Astrocyte (in vitro differentiated cells and primary cell): ENCODE measurements around the gene C17orf107. TPM values are rescaled to one million over a fixed set of nuclear protein-coding genes. Genes with fewer than 3 reads are reported as not detected.
"Not testable (repeated sequence)": the region's sequence is repeated elsewhere in the genome, so short reads cannot be mapped to it uniquely, and the experiment has no call there.

Experiments used
- DNase-seq: peaks from one replicate; pipeline ENCODE4 v3.0.0-alpha.2; 2010; ENCODE audit warnings: low read depth
- FAIRE-seq: peaks from 2 replicates; lab custom pipeline; 2011; peaks lifted over from hg19 to GRCh38; lab: Jason Lieb, UNC
- H2AFZ ChIP-seq: 2 replicates; pipeline ENCODE4 v1.6.0; 2012; ENCODE audit warnings: low read depth, low read length, inconsistent platforms
- H3K27ac ChIP-seq: 2 replicates; pipeline ENCODE4 v1.5.1; 2011; ENCODE audit warnings: low read depth, low read length, inconsistent platforms
- H3K27me3 ChIP-seq: 2 replicates; pipeline ENCODE4 v1.6.0; 2011; ENCODE audit warnings: low read length, inconsistent platforms; ENCODE audit not compliant: insufficient read depth
- H3K36me3 ChIP-seq: 2 replicates; pipeline ENCODE4 v1.5.1; 2011; ENCODE audit warnings: low read length, inconsistent platforms; ENCODE audit not compliant: insufficient read depth
- H3K4me1 ChIP-seq: 2 replicates; pipeline ENCODE4 v1.5.1; 2011; ENCODE audit warnings: low read length, inconsistent platforms; ENCODE audit not compliant: insufficient read depth
- H3K4me2 ChIP-seq: 2 replicates; pipeline ENCODE4 v1.6.0; 2012; ENCODE audit warnings: low read length, inconsistent platforms
- H3K4me3 ChIP-seq: 2 replicates; pipeline ENCODE4 v1.5.1; 2011; ENCODE audit warnings: low read depth, mild to moderate bottlenecking, low read length, inconsistent platforms; ENCODE audit not compliant: insufficient read depth
- H3K79me2 ChIP-seq: 2 replicates; pipeline ENCODE4 v1.6.0; 2012; ENCODE audit warnings: mild to moderate bottlenecking, low read length, inconsistent platforms; ENCODE audit not compliant: insufficient read depth
- H3K9ac ChIP-seq: 2 replicates; pipeline ENCODE4 v1.6.0; 2012; ENCODE audit warnings: mild to moderate bottlenecking, low read length, inconsistent platforms
- H3K9me3 ChIP-seq: 2 replicates; pipeline ENCODE4 v1.5.1; 2012; ENCODE audit warnings: low read depth, mild to moderate bottlenecking, low read length, inconsistent platforms; ENCODE audit not compliant: insufficient read depth
- H4K20me1 ChIP-seq: 2 replicates; pipeline ENCODE4 v1.6.0; 2012; ENCODE audit warnings: low read length, inconsistent platforms; ENCODE audit not compliant: insufficient read depth
- H3K27ac Mint-ChIP-seq: one replicate; pipeline ENCODE4 v1.8.0; 2021; ENCODE audit warnings: mild to moderate bottlenecking, mixed read lengths; ENCODE audit not compliant: unreplicated experiment
- H3K27me3 Mint-ChIP-seq: one replicate; pipeline ENCODE4 v1.8.0; 2021; ENCODE audit warnings: low read depth, mixed read lengths; ENCODE audit not compliant: unreplicated experiment
- H3K36me3 Mint-ChIP-seq: one replicate; pipeline ENCODE4 v1.8.0; 2021; ENCODE audit warnings: low read depth, mixed read lengths; ENCODE audit not compliant: unreplicated experiment
- H3K4me1 Mint-ChIP-seq: one replicate; pipeline ENCODE4 v1.8.0; 2021; ENCODE audit warnings: low read depth, mixed read lengths; ENCODE audit not compliant: unreplicated experiment
- H3K4me3 Mint-ChIP-seq: one replicate; pipeline ENCODE4 v1.8.0; 2021; ENCODE audit warnings: mild to moderate bottlenecking, moderate library complexity, mixed read lengths; ENCODE audit not compliant: unreplicated experiment
- H3K9me3 Mint-ChIP-seq: one replicate; pipeline ENCODE4 v1.8.0; 2021; ENCODE audit warnings: mild to moderate bottlenecking, mixed read lengths; ENCODE audit not compliant: unreplicated experiment
- CTCF ChIP-seq: IDR thresholded peaks from 2 replicates; pipeline ENCODE4 v1.5.1; 2011; ENCODE audit warnings: low read depth, mild to moderate bottlenecking, inconsistent platforms, low read length, moderate library complexity; ENCODE audit not compliant: insufficient read depth
- EZH2 ChIP-seq: IDR thresholded peaks from 2 replicates; pipeline ENCODE4 v1.6.1; 2012; ENCODE audit warnings: mild to moderate bottlenecking, low read length, inconsistent platforms; ENCODE audit not compliant: insufficient read depth
- total RNA-seq: library from RNA; stranded (reverse); gene quantifications from 2 replicates; pipeline ENCODE4 v1.2.1, GENCODE V29; 2021

Gene C17orf107
- total RNA-seq, 1 donor from 2014 or later: 2.2 TPM

GRCh38 chr17:4921320-4921719 lies 22.0 kb downstream of the C17orf107 start:
- Histone ChIP-seq H3K4me1 (no peaks in the 10 kb centered on the region), H3K9me3 (no peaks in the 10 kb centered on the region), H3K27ac (no peak overlapping the region), H4K20me1 (no peaks in the 10 kb centered on the region), H3K79me2 (no peaks in the 10 kb centered on the region), H3K4me2 (no peak overlapping the region), H2AFZ (no peak overlapping the region), H3K4me3 (no peak overlapping the region), H3K27me3 (no peaks in the 10 kb centered on the region), H3K9ac (no peak overlapping the region), H3K36me3 (no peaks in the 10 kb centered on the region)
- Mint-ChIP-seq H3K9me3 (peaks cover 2% of the 10 kb centered on the region), H3K4me1 (no peaks in the 10 kb centered on the region), H3K27me3 (no peaks in the 10 kb centered on the region), H3K36me3 (no peaks in the 10 kb centered on the region), H3K4me3 (no peak overlapping the region), H3K27ac (no peak overlapping the region)
- TF ChIP-seq CTCF: no peak
- TF ChIP-seq EZH2: no peak
- DNase-seq (no peak), FAIRE-seq (no peak)

- not testable (repeated sequence) for H3K27ac ChIP-seq, H3K9me3 ChIP-seq, FAIRE-seq, H3K9me3 Mint-ChIP-seq, H3K27me3 Mint-ChIP-seq, H3K9ac ChIP-seq, H2AFZ ChIP-seq, H3K27ac Mint-ChIP-seq, H3K4me1 ChIP-seq, H3K27me3 ChIP-seq, DNase-seq, H3K4me1 Mint-ChIP-seq, H3K4me3 ChIP-seq, H4K20me1 ChIP-seq, H3K36me3 ChIP-seq, H3K4me3 Mint-ChIP-seq, H3K79me2 ChIP-seq, H3K4me2 ChIP-seq
- peaks cover 13% of the 10 kb centered on the region for H3K36me3 Mint-ChIP-seq
Observed at GRCh38 chr17:4926577-4927335, 27.4 kb downstream of the C17orf107 start.

GRCh38 chr17:4928881-4929280 lies 29.5 kb downstream of the C17orf107 start:
- H3K4me3 Mint-ChIP-seq: no peak overlapping the region
- no peak overlapping the region for H3K27ac Mint-ChIP-seq
- Histone ChIP-seq H3K27me3 (no peaks in the 10 kb centered on the region), H3K9me3 (no peaks in the 10 kb centered on the region), H2AFZ (no peak overlapping the region), H3K4me3 (no peak overlapping the region), H3K9ac (no peak overlapping the region), H3K36me3 (no peaks in the 10 kb centered on the region), H3K79me2 (no peaks in the 10 kb centered on the region), H3K27ac (no peak overlapping the region), H3K4me2 (no peak overlapping the region), H4K20me1 (no peaks in the 10 kb centered on the region), H3K4me1 (peaks cover under 1% of the 10 kb centered on the region)
- no peaks in the 10 kb centered on the region for H3K27me3 Mint-ChIP-seq
- DNase-seq (no peak), FAIRE-seq (no peak)
- peaks cover 23% of the 10 kb centered on the region for H3K36me3 Mint-ChIP-seq
- TF ChIP-seq EZH2 (no peak), CTCF (no peak)
- H3K4me1 Mint-ChIP-seq: peaks cover 4% of the 10 kb centered on the region
- no peaks in the 10 kb centered on the region for H3K9me3 Mint-ChIP-seq
